NCI-H2171 treated with DMSO at 0.1 percent for 48 hours (cell line): ENCODE measurements around the gene CYP1A2.
"Not testable (repeated sequence)": the region's sequence is repeated elsewhere in the genome, so short reads cannot be mapped to it uniquely, and the experiment has no call there.

Experiments used
- DNase-seq: peaks from one replicate; lab custom pipeline; 2025; lab: John Stamatoyannopoulos, UW

CYP1A2 gene

GRCh38 chr15:74776821-74777768 lies 28.4 kb downstream of the CYP1A2 start:
- DNase-seq, result no peak

- DNase-seq, result no peak
These were observed 29.3 kb downstream of the CYP1A2 start for GRCh38 chr15:74777769-74778598.

GRCh38 chr15:74778599-74778970 lies 29.9 kb downstream of the CYP1A2 start:
- no peak for DNase-seq

GRCh38 chr15:74779162-74779648 lies 30.6 kb downstream of the CYP1A2 start:
- no peak for DNase-seq

- DNase-seq, result no peak
These were observed 32.1 kb downstream of the CYP1A2 start for GRCh38 chr15:74780523-74781430.

- peak; percentile 54 for DNase-seq
These were observed 33.0 kb downstream of the CYP1A2 start, which contains the start of gene CSK for GRCh38 chr15:74781431-74782258. Gene CSK, plus strand, starts transcription at chr15:74782080. Its CDS starts 16,218 bp downstream, at chr15:74798298.

GRCh38 chr15:74782259-74783071 lies 33.8 kb downstream of the CYP1A2 start:
- DNase-seq, result no peak

GRCh38 chr15:74783072-74783807 lies 34.6 kb downstream of the CYP1A2 start:
- DNase-seq, result no peak

- no peak for DNase-seq
These were observed 35.1 kb downstream of the CYP1A2 start for GRCh38 chr15:74783808-74784175.

GRCh38 chr15:74784426-74785193 lies 36.0 kb downstream of the CYP1A2 start:
- DNase-seq, result no peak

GRCh38 chr15:74785194-74786032 lies 36.8 kb downstream of the CYP1A2 start:
- no peak for DNase-seq

GRCh38 chr15:74786081-74786480 lies 37.4 kb downstream of the CYP1A2 start:
- DNase-seq, result not testable (repeated sequence)

- no peak for DNase-seq
These were observed 38.0 kb downstream of the CYP1A2 start for GRCh38 chr15:74786551-74787165.

GRCh38 chr15:74787251-74788041 lies 38.8 kb downstream of the CYP1A2 start:
- no peak for DNase-seq

- no peak for DNase-seq
These were observed 39.5 kb downstream of the CYP1A2 start for GRCh38 chr15:74788042-74788682.
